Cardiac muscle cell (in vitro differentiated cells and primary cell): ENCODE measurements around the gene AGPAT2. TPM values are rescaled to one million over a fixed set of nuclear protein-coding genes. Genes with fewer than 3 reads are reported as not detected.

Source experiments
- DNase-seq, 2 donors: peaks; one replicate each; pipeline versions ENCODE4 v3.0.0 to v3.0.0-alpha.2; 2010 to 2017; ENCODE audit warnings: low read depth in 1 of 2, low spot score in 1 of 2
- H3K27ac ChIP-seq: fragments of 200-600 bp; sonication (generic); 2 replicates; pipeline ENCODE4 v1.5.1; 2016
- H3K27me3 ChIP-seq: fragments of 200-600 bp; sonication (generic); 2 replicates; pipeline ENCODE4 v1.6.0; 2016; ENCODE audit warnings: control low read depth
- H3K36me3 ChIP-seq: fragments of 200-600 bp; sonication (generic); 2 replicates; pipeline ENCODE4 v1.5.1; 2016; ENCODE audit warnings: control low read depth
- H3K4me1 ChIP-seq: fragments of 200-600 bp; sonication (generic); 2 replicates; pipeline ENCODE4 v1.8.1; 2017; ENCODE audit warnings: low read depth, mild to moderate bottlenecking, mixed run types
- H3K4me3 ChIP-seq: fragments of 200-600 bp; sonication (generic); 2 replicates; pipeline ENCODE4 v1.5.1; 2016; ENCODE audit warnings: mild to moderate bottlenecking
- H3K9me3 ChIP-seq: fragments of 200-600 bp; sonication (generic); 2 replicates; pipeline ENCODE4 v1.5.1; 2017; ENCODE audit warnings: low read depth, mild to moderate bottlenecking, control low read depth
- CTCF ChIP-seq: IDR thresholded peaks from 2 replicates; pipeline ENCODE4 v1.5.1; 2012; ENCODE audit warnings: low read depth, mild to moderate bottlenecking, low read length
- polyA plus RNA-seq: library from polyadenylated mRNA; unstranded; fragments of >200 nt; fragmentation: Nextera tagmentation; extraction: Ambion mirVana; gene quantifications from 2 replicates; pipeline ENCODE4 v1.2.1, GENCODE V29; 2016
- total RNA-seq: library from RNA; depleted of rRNA; stranded (reverse); fragments of >200 nt; gene quantifications from 2 replicates; pipeline ENCODE4 v1.2.3, GENCODE V29; 2016

The AGPAT2 gene
- total and polyA plus RNA-seq, 2 experiments from 2014 or later, result 72.5 to 103 TPM

- no peak overlapping the region for H3K4me3 ChIP-seq
- H3K27me3 ChIP-seq, result no peaks in the 10 kb centered on the region
- H3K9me3 ChIP-seq, result no peaks in the 10 kb centered on the region
- TF ChIP-seq CTCF, result no peak
- peaks cover 7% of the 10 kb centered on the region for H3K4me1 ChIP-seq
- H3K36me3 ChIP-seq, result no peaks in the 10 kb centered on the region
- no peak for DNase-seq
- no peak overlapping the region for H3K27ac ChIP-seq
Observed at GRCh38 chr9:136690806-136691261, 3.6 kb upstream of the AGPAT2 start.

- H3K36me3 ChIP-seq, result no peaks in the 10 kb centered on the region
- H3K27ac ChIP-seq, result no peak overlapping the region
- H3K4me1 ChIP-seq, result peaks cover 11% of the 10 kb centered on the region
- no peak for DNase-seq
- H3K9me3 ChIP-seq, result no peaks in the 10 kb centered on the region
- H3K27me3 ChIP-seq, result no peaks in the 10 kb centered on the region
- no peak overlapping the region for H3K4me3 ChIP-seq
- no peak for TF ChIP-seq CTCF
Observed at GRCh38 chr9:136690104-136690805, 3.0 kb upstream of the AGPAT2 start.

- DNase-seq, result no peak
- H3K36me3 ChIP-seq, result no peaks in the 10 kb centered on the region
- H3K27ac ChIP-seq, result no peak overlapping the region
- H3K4me1 ChIP-seq, result peaks cover 11% of the 10 kb centered on the region
- no peaks in the 10 kb centered on the region for H3K9me3 ChIP-seq
- no peaks in the 10 kb centered on the region for H3K27me3 ChIP-seq
- TF ChIP-seq CTCF, result no peak
- H3K4me3 ChIP-seq, result no peak overlapping the region
Observed at GRCh38 chr9:136689108-136689460, 1.8 kb upstream of the AGPAT2 start.

- H3K36me3 ChIP-seq, result no peaks in the 10 kb centered on the region
- no peak overlapping the region for H3K4me3 ChIP-seq
- H3K27me3 ChIP-seq, result no peaks in the 10 kb centered on the region
- peaks cover 11% of the 10 kb centered on the region for H3K4me1 ChIP-seq
- no peak for DNase-seq
- H3K27ac ChIP-seq, result no peak overlapping the region
- H3K9me3 ChIP-seq, result no peaks in the 10 kb centered on the region
- no peak for TF ChIP-seq CTCF
Observed at GRCh38 chr9:136688274-136689107, 1.2 kb upstream of the AGPAT2 start.

GRCh38 chr9:136687721-136688223 is 515 bp upstream of the AGPAT2 start:
- H3K36me3 ChIP-seq, result no peaks in the 10 kb centered on the region
- no peaks in the 10 kb centered on the region for H3K9me3 ChIP-seq
- no peaks in the 10 kb centered on the region for H3K27me3 ChIP-seq
- no peak overlapping the region for H3K27ac ChIP-seq
- no peak overlapping the region for H3K4me3 ChIP-seq
- peaks cover 11% of the 10 kb centered on the region for H3K4me1 ChIP-seq
- TF ChIP-seq CTCF, result no peak
- DNase-seq, result no peak
